Trophoblast cell (in vitro differentiated cells and primary cell): ENCODE measurements around the gene CAMK2A.

Experiments
- DNase-seq, 2 donors: peaks; one replicate each; pipeline ENCODE4 v3.0.0-alpha.2; 2016
- H2AFZ ChIP-seq: 2 replicates; pipeline ENCODE4 v1.6.1; 2013; ENCODE audit warnings: low read length, moderate library complexity, mild to moderate bottlenecking; ENCODE audit not compliant: insufficient read depth, poor library complexity
- H2AK5ac ChIP-seq: 2 replicates; pipeline ENCODE4 v1.6.1; 2013; ENCODE audit warnings: mild to moderate bottlenecking, low read length
- H2BK120ac ChIP-seq: 2 replicates; pipeline ENCODE4 v1.6.1; 2013; ENCODE audit warnings: low read length, mild to moderate bottlenecking, moderate library complexity; ENCODE audit not compliant: insufficient read depth, poor library complexity
- H2BK12ac ChIP-seq: 2 replicates; pipeline ENCODE4 v1.6.1; 2013; ENCODE audit warnings: mild to moderate bottlenecking, low read length, moderate library complexity
- H2BK5ac ChIP-seq: 2 replicates; pipeline ENCODE4 v1.6.1; 2013; ENCODE audit warnings: low read length, low read depth, moderate library complexity, mild to moderate bottlenecking; ENCODE audit not compliant: poor library complexity
- H3K14ac ChIP-seq: 2 replicates; pipeline ENCODE4 v1.6.1; 2013; ENCODE audit warnings: mild to moderate bottlenecking, low read length
- H3K18ac ChIP-seq: 2 replicates; pipeline ENCODE4 v1.6.1; 2013; ENCODE audit warnings: mild to moderate bottlenecking, low read length
- H3K23ac ChIP-seq: 2 replicates; pipeline ENCODE4 v1.6.1; 2013; ENCODE audit warnings: low read length
- H3K27ac ChIP-seq: 2 replicates; pipeline ENCODE4 v1.5.1; 2013; ENCODE audit warnings: low read depth, mild to moderate bottlenecking, inconsistent platforms, low read length, moderate library complexity
- H3K27me3 ChIP-seq: 2 replicates; pipeline ENCODE4 v1.6.1; 2013; ENCODE audit warnings: inconsistent platforms, mild to moderate bottlenecking, low read length, moderate library complexity; ENCODE audit not compliant: insufficient read depth
- H3K36me3 ChIP-seq, 2 experiments: 1 replicate in 1 of 2; 2 replicates in 1 of 2; pipeline ENCODE4 v1.6.1; 2013; ENCODE audit warnings: low read length in 2 of 2, mild to moderate bottlenecking in 2 of 2, moderate library complexity in 1 of 2; ENCODE audit not compliant: insufficient read depth in 2 of 2, control insufficient read depth in 1 of 2
- H3K4ac ChIP-seq: 2 replicates; pipeline ENCODE4 v1.6.1; 2013; ENCODE audit warnings: low read depth, mild to moderate bottlenecking, low read length, moderate library complexity
- H3K4me1 ChIP-seq, 2 experiments: 1 replicate in 1 of 2; 2 replicates in 1 of 2; pipeline ENCODE4 v1.6.1; 2013; ENCODE audit warnings: low read length in 2 of 2, mild to moderate bottlenecking in 2 of 2, moderate library complexity in 1 of 2; ENCODE audit not compliant: insufficient read depth in 2 of 2, control insufficient read depth in 1 of 2
- H3K4me2 ChIP-seq: 2 replicates; pipeline ENCODE4 v1.6.1; 2013; ENCODE audit warnings: inconsistent platforms, mild to moderate bottlenecking, low read length, moderate library complexity
- H3K4me3 ChIP-seq: 2 replicates; pipeline ENCODE4 v1.5.1; 2013; ENCODE audit warnings: mild to moderate bottlenecking, low read depth, low read length, inconsistent platforms
- H3K79me1 ChIP-seq: one replicate; pipeline ENCODE4 v1.6.1; 2013; ENCODE audit warnings: low read length
- H3K79me2 ChIP-seq: 2 replicates; pipeline ENCODE4 v1.6.1; 2013; ENCODE audit warnings: low read length, mild to moderate bottlenecking; ENCODE audit not compliant: control insufficient read depth, insufficient read depth, poor library complexity
- H3K9ac ChIP-seq: 2 replicates; pipeline ENCODE4 v1.6.1; 2013; ENCODE audit warnings: mild to moderate bottlenecking, low read length
- H3K9me3 ChIP-seq: 2 replicates; pipeline ENCODE4 v1.6.1; 2013; ENCODE audit warnings: low read depth, mild to moderate bottlenecking, control low read depth, inconsistent platforms, low read length; ENCODE audit not compliant: insufficient read depth
- H4K12ac ChIP-seq: 2 replicates; pipeline ENCODE4 v1.6.1; 2013; ENCODE audit warnings: low read depth, mild to moderate bottlenecking, low read length, moderate library complexity
- H4K8ac ChIP-seq: 2 replicates; pipeline ENCODE4 v1.6.1; 2013; ENCODE audit warnings: low read depth, mild to moderate bottlenecking, low read length, moderate library complexity
- H4K91ac ChIP-seq: one replicate; pipeline ENCODE4 v1.6.1; 2013; ENCODE audit warnings: low read depth, mild to moderate bottlenecking, low read length, moderate library complexity
- WGBS: extraction: QIAGEN DNeasy Blood & Tissue Kit; methylation state at CpG from one replicate; pipeline ENCODE4 v1.1.7; 2013; ENCODE audit warnings: missing lambda C conversion rate; ENCODE audit not compliant: insufficient read length, insufficient coverage; ENCODE audit errors: extremely low coverage; 5-methylcytosine and 5-hydroxymethylcytosine counted together

The CAMK2A gene

GRCh38 chr5:150184006-150184405 is 105.6 kb downstream of the CAMK2A start:
- no peak overlapping the region for H3K27ac ChIP-seq
- no peak overlapping the region for H3K18ac ChIP-seq
- no peak overlapping the region for H4K12ac ChIP-seq
- no peak overlapping the region for H3K4me2 ChIP-seq
- H2AK5ac ChIP-seq, result no peak overlapping the region
- H2BK120ac ChIP-seq, result no peak overlapping the region
- no peak overlapping the region for H2BK5ac ChIP-seq
- H2AFZ ChIP-seq, result no peak overlapping the region
- H3K23ac ChIP-seq, result no peak overlapping the region
- no peaks in the 10 kb centered on the region for H3K36me3 ChIP-seq
- no peak overlapping the region for H3K14ac ChIP-seq
- peaks cover 7% of the 10 kb centered on the region for H3K27me3 ChIP-seq
- no peaks in the 10 kb centered on the region for H3K4me1 ChIP-seq
- no peak overlapping the region for H2BK12ac ChIP-seq
- peak; percentile 62 to 68 for DNase-seq
- WGBS, result no CpG with 5 or more reads among the region's 2 CpGs
- no peaks in the 10 kb centered on the region for H3K9me3 ChIP-seq
- H3K79me2 ChIP-seq, result no peaks in the 10 kb centered on the region
- no peak overlapping the region for H3K9ac ChIP-seq
- H3K4ac ChIP-seq, result no peak overlapping the region
- H3K79me1 ChIP-seq, result no peaks in the 10 kb centered on the region
- no peak overlapping the region for H4K8ac ChIP-seq
- no peak overlapping the region for H3K4me3 ChIP-seq
- H4K91ac ChIP-seq, result no peak overlapping the region

GRCh38 chr5:150183436-150183835 is 106.1 kb downstream of the CAMK2A start:
- Histone ChIP-seq H3K4me1 (no peaks in the 10 kb centered on the region), H3K4me3 (no peak overlapping the region), H2AK5ac (no peak overlapping the region), H3K9ac (no peak overlapping the region), H2BK120ac (no peak overlapping the region), H2BK12ac (no peak overlapping the region), H3K79me2 (no peaks in the 10 kb centered on the region), H3K4ac (no peak overlapping the region), H3K23ac (no peak overlapping the region), H4K91ac (no peak overlapping the region), H4K8ac (no peak overlapping the region), H2AFZ (no peak overlapping the region), H3K79me1 (no peaks in the 10 kb centered on the region), H3K14ac (no peak overlapping the region), H3K9me3 (no peaks in the 10 kb centered on the region), H3K27me3 (peaks cover 5% of the 10 kb centered on the region), H3K36me3 (no peaks in the 10 kb centered on the region), H2BK5ac (no peak overlapping the region), H3K18ac (no peak overlapping the region), H3K27ac (no peak overlapping the region), H3K4me2 (no peak overlapping the region), H4K12ac (no peak overlapping the region)
- no peak for DNase-seq
- WGBS, result no CpG with 5 or more reads among the region's 12 CpGs

- Histone ChIP-seq H2BK5ac (no peak overlapping the region), H3K4me1 (no peaks in the 10 kb centered on the region), H3K79me1 (no peaks in the 10 kb centered on the region), H2BK12ac (no peak overlapping the region), H2BK120ac (no peak overlapping the region), H3K18ac (no peak overlapping the region), H3K27ac (no peak overlapping the region), H3K27me3 (no peaks in the 10 kb centered on the region), H3K9me3 (no peaks in the 10 kb centered on the region), H4K91ac (no peak overlapping the region), H3K79me2 (no peaks in the 10 kb centered on the region), H3K36me3 (no peaks in the 10 kb centered on the region), H3K23ac (no peak overlapping the region), H3K14ac (no peak overlapping the region), H3K9ac (no peak overlapping the region), H4K12ac (no peak overlapping the region), H4K8ac (no peak overlapping the region), H3K4me3 (no peak overlapping the region), H2AK5ac (no peak overlapping the region), H3K4me2 (no peak overlapping the region), H2AFZ (no peak overlapping the region), H3K4ac (no peak overlapping the region)
- no CpG with 5 or more reads among the region's 10 CpGs for WGBS
- no peak for DNase-seq
Measured at GRCh38 chr5:150182774-150183173, 106.8 kb downstream of the CAMK2A start.

- WGBS, result no CpG with 5 or more reads among the region's 9 CpGs
- H2AK5ac ChIP-seq, result no peak overlapping the region
- no peak overlapping the region for H3K14ac ChIP-seq
- no peak overlapping the region for H2BK12ac ChIP-seq
- H3K4ac ChIP-seq, result no peak overlapping the region
- H3K23ac ChIP-seq, result no peak overlapping the region
- no peak overlapping the region for H3K27ac ChIP-seq
- H2AFZ ChIP-seq, result no peak overlapping the region
- no peaks in the 10 kb centered on the region for H3K27me3 ChIP-seq
- no peak overlapping the region for H3K9ac ChIP-seq
- no peaks in the 10 kb centered on the region for H3K4me1 ChIP-seq
- no peaks in the 10 kb centered on the region for H3K79me2 ChIP-seq
- H3K9me3 ChIP-seq, result no peaks in the 10 kb centered on the region
- H4K91ac ChIP-seq, result no peak overlapping the region
- no peak overlapping the region for H3K18ac ChIP-seq
- H3K79me1 ChIP-seq, result no peaks in the 10 kb centered on the region
- no peak overlapping the region for H4K8ac ChIP-seq
- no peak overlapping the region for H2BK5ac ChIP-seq
- H3K4me2 ChIP-seq, result no peak overlapping the region
- H4K12ac ChIP-seq, result no peak overlapping the region
- no peak overlapping the region for H2BK120ac ChIP-seq
- H3K4me3 ChIP-seq, result no peak overlapping the region
- H3K36me3 ChIP-seq, result no peaks in the 10 kb centered on the region
- peak; percentile 64 to 77 for DNase-seq
Measured at GRCh38 chr5:150181766-150182545, 107.6 kb downstream of the CAMK2A start.
